ENCODE results near the gene EOGT. TPM values are rescaled to one million over a fixed set of nuclear protein-coding genes. Genes with fewer than 3 reads are reported as not detected.

EOGT gene
- total RNA-seq, 4 donors from 2014 or later: 11.4 to 38.0 (median 17.8) TPM

- Histone ChIP-seq H3K27me3 (no peaks in the 10 kb centered on the region), H3K4me1 (no peaks in the 10 kb centered on the region), H3K27ac (no peak overlapping the region), H3K36me3 (peaks cover 0 to 11% (median 0%) of the 10 kb centered on the region in 3 donors), H3K9me3 (no peaks in the 10 kb centered on the region), H3K4me3 (no peak overlapping the region)
- DNase-seq: no peak
- no peak for TF ChIP-seq CTCF (IDR thresholded peaks at IDR 0.05)
- no peak for TF ChIP-seq POLR2A (IDR thresholded peaks at IDR 0.05)
Measured at GRCh38 chr3:68973639-68974038, 39.8 kb downstream of the EOGT start.

- Histone ChIP-seq H3K27me3 (no peaks in the 10 kb centered on the region), H3K36me3 (peaks cover 0 to 9% (median 0%) of the 10 kb centered on the region in 3 donors), H3K4me3 (no peak overlapping the region), H3K4me1 (no peaks in the 10 kb centered on the region), H3K9me3 (no peaks in the 10 kb centered on the region), H3K27ac (no peak overlapping the region)
- no peak for DNase-seq
- TF ChIP-seq POLR2A (IDR thresholded peaks at IDR 0.05) (no peak), CTCF (IDR thresholded peaks at IDR 0.05) (peak in 4 of 6 experiments; percentile 37 to 47 (median 44))
Measured at GRCh38 chr3:68972358-68972979, 41.0 kb downstream of the EOGT start.

- H3K9me3 ChIP-seq: no peaks in the 10 kb centered on the region
- DNase-seq: no peak
- no peak overlapping the region for H3K27ac ChIP-seq
- no peak overlapping the region for H3K4me3 ChIP-seq
- no peaks in the 10 kb centered on the region for H3K4me1 ChIP-seq
- peaks cover 0 to 3% of the 10 kb centered on the region in 2 donors for H3K27me3 ChIP-seq
- no peak for TF ChIP-seq CTCF (IDR thresholded peaks at IDR 0.05)
- TF ChIP-seq POLR2A (IDR thresholded peaks at IDR 0.05): no peak
- H3K36me3 ChIP-seq: no peaks in the 10 kb centered on the region
Measured at GRCh38 chr3:68964694-68965093, 48.8 kb downstream of the EOGT start.

- no peaks in the 10 kb centered on the region for H3K9me3 ChIP-seq
- H3K27ac ChIP-seq: no peak overlapping the region
- no peaks in the 10 kb centered on the region for H3K4me1 ChIP-seq
- no peaks in the 10 kb centered on the region for H3K36me3 ChIP-seq
- H3K4me3 ChIP-seq: no peak overlapping the region
- peaks cover 0 to 3% of the 10 kb centered on the region in 2 donors for H3K27me3 ChIP-seq
- no peak for TF ChIP-seq POLR2A (IDR thresholded peaks at IDR 0.05)
- DNase-seq: no peak
Measured at GRCh38 chr3:68963891-68964290, 49.6 kb downstream of the EOGT start.

- Histone ChIP-seq H3K36me3 (no peaks in the 10 kb centered on the region), H3K27me3 (peaks cover 0 to 3% of the 10 kb centered on the region in 2 donors), H3K4me1 (no peaks in the 10 kb centered on the region), H3K27ac (no peak overlapping the region), H3K9me3 (no peaks in the 10 kb centered on the region), H3K4me3 (no peak overlapping the region)
- DNase-seq: no peak
- TF ChIP-seq CTCF (IDR thresholded peaks at IDR 0.05) (no peak), POLR2A (IDR thresholded peaks at IDR 0.05) (no peak)
Measured at GRCh38 chr3:68963376-68963775, 50.1 kb downstream of the EOGT start.

- DNase-seq: no peak
- Histone ChIP-seq H3K27ac (no peak overlapping the region), H3K4me1 (no peaks in the 10 kb centered on the region), H3K36me3 (no peaks in the 10 kb centered on the region), H3K4me3 (no peak overlapping the region), H3K9me3 (no peaks in the 10 kb centered on the region), H3K27me3 (no peaks in the 10 kb centered on the region)
- TF ChIP-seq CTCF (IDR thresholded peaks at IDR 0.05) (no peak), POLR2A (IDR thresholded peaks at IDR 0.05) (no peak)
Measured at GRCh38 chr3:68958932-68959331, 54.6 kb downstream of the EOGT start.

All from Peyer's patch (tissue), 4 donors.